Glomerular visceral epithelial cell (primary cell): ENCODE data around the gene GRID2IP.
A peak's percentile ranks its signal among the peaks of the same experiment; 100 is the strongest.

Experiments
- DNase-seq: peaks from one replicate; pipeline ENCODE4 v3.0.0-alpha.2; 2016; ENCODE audit errors: extremely low spot score

The GRID2IP gene

DNA sequence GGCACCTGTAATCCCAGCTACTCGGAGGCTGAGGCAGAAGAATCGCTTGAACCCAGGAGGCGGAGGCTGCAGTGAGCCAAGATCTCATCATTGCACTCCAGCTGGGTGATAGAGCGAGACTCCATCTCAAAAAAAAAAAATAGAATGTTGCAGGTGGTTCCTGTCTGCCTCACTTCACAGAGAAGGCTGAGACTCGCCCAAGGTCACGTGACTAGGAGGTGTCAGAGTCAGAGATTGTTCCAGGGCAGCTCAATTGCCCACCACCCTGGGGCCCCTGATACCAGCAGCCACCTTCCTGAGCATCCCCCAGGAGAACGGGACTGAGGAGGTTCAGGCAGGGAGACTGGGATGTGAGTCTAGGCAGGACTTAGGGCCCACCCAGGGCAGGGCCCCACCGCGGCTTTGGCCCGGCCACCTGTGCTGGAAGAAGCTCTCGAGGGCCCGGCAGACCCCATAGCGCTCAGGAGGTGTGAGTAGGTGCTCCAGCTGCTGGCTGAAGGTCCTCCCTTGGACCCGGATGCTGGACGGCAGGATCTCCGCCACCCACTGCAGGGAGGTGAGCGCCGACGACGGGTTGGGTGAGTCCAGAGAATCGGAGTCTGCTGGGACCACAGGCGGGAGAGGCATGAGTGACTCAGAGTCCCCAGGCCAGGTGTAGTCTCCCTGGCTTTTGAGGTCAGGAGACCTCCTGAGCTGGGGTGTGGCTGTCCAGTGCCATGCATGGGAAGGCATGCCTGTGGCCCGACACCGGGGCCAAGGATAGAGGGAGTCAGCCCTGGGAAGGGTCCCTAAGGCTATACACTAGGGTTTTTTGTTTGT lies 30.9 kb downstream of the GRID2IP start:
- no peak for DNase-seq

DNA sequence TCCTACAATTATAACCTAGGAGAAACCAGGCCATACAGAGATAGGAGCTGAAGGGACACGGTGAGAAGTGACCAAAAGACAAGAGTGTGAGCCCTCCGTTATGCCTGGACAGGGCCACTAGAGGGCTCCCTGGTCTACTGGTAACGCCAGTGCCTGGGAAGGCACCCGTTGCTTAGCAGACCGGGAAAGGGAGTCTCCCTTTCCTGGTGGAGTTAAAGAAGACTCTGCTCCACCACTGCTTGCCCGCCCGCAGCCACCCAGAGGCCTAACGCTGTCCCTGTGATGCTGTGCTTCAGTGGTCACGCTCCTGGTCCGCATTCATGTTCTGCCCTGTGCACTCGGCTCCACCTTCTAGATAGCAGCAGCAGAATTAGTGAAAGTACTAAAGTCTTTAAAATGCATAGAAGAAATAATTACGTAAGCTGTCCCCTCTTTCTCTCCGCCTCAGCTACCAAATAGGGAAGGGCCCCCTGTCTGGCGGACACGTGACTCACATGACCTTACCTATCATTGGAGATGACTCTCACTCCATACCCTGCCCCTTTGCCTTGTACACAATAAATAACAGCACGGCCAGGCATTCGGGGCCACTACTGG lies 34.8 kb downstream of the GRID2IP start:
- peak; percentile 82 for DNase-seq

- no peak for DNase-seq
Observed at GRCh38 chr7:6513541-6513940, 37.7 kb downstream of the GRID2IP start.

DNA sequence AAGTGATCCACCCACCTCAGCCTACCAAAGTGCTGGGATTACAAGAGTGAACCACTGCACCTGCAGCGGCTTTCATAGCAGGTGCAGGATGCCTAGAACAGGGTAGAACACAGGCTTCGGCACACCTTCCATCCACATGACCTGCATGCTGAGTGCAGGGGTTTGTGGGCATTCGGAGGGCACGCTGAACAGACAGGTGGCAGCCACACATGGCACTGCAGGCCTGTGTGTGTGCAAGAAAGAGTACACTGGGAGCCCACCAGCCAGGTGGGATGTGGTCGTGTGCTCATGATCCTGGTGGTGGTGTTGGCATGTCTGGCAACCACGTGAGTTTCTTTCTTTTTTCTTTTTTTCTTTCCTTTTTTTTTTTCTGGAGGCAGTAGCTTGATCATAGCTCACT lies 38.4 kb downstream of the GRID2IP start:
- DNase-seq, result no peak

DNA sequence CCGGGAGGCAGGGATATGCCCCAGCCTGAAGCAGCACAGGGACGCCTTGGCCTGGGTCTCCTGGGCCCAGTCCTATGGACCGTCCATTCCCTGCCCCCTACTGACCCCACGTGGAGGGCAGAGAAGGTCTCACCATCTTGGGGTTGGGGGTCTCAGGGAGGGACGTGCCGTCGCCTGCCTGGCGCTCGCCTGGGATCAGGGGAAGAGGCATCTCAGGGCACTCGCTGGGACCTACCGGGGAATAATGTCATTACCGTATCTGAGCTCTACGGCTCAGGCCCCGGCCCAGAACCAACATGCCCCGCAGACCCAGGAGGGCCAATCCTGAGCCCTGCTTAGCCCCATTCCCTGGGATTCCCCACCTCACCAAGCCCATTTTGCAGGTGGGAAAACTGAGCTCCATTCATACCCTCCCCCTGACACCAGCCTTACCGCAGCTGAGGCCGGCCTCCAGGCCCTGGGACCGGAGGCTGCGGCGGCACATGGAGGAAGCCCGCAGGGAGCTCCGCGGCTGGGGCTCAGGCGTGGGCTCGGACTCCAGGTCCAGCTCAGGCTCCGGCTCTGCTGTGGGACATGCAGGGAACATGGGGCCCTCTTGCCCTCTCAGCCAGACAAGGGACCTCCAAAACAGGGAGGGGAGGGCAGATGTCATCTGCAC lies 40.7 kb downstream of the GRID2IP start:
- DNase-seq, result no peak

GRCh38 chr7:6508950-6509349 lies 42.3 kb downstream of the GRID2IP start:
- DNase-seq, result no peak

DNA sequence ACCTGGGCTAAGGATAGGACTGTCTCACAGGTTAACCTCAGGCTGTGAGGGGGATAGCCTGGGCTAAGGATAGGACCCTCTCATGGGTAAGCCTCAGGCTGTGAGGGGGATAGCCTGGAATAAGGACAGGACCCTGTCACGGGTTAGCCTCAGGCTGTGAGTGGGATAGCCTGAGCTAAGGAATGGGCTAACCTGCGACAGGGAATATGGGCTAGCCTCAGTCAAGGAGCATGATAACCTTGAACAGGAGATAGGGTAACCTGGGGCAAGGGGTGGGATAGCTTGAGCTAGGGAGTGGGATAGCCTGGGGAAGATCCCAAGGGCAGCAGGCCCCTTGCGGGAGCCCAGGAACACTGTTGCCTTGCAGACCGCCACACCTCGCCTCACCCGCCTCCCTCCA lies 42.7 kb downstream of the GRID2IP start:
- DNase-seq, result no peak

- DNase-seq, result no peak
Observed at GRCh38 chr7:6507906-6508305, 43.4 kb downstream of the GRID2IP start.

DNA sequence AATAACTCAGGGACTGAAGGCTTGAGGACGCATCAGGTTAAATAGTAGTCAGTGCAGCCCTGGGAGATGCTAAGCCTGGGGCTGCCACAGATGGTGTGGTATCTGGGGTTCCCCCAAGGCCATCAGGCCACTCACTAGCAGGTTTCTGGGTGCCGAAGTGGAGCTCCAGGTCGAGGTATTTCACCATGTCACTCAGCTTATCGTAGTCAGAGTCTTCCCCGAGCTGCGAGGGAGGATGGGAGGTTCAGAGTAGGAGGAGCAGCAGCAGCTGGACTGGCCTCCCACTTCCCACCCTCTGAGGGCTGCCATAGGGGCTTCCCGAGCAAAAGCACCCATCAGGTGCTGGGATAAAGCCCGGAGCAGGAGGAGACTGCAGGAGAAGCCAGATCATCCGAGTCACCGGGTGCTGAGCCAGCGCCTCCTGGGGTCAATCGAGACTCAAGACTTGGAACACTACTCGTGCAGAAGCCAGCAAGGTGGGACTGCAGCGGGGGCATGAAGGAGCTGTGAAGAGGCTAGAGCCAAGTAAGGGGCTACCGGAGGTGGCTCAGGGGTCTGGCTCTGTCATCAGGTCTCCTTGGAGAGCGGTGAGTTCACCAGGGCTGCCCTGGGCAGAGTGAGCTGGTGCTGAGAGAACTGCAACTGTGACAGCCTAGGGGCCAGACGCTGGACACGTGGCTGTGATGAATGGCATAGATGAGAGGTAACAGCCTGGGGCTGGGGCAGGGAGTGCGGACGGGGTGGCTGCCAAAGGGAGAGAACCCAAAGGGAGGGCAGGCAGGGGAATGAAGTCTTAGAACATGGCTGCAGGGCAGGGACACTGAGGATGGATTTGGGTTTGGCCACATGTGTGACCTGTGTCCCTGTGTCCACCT lies 45.3 kb downstream of the GRID2IP start:
- DNase-seq, result no peak

DNA sequence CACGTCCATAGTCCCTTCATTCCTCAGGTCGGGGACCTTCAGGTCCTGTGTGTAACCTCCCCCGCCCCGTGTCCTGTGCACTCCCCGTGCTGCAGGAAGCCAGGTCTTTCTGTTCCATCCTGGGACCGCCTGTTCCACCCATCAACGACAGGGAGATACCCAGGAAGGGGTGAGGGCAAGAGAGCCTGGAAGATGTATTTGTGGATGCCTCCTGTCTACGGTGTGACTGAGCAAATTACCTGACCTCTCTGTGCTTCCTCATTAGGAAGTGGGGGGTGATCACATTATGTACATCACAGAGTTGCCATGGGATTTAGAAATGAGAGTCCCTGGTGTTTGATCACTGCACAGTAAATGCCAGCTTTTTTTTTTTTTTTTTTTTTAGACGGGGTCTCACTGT lies 46.3 kb downstream of the GRID2IP start:
- no peak for DNase-seq

DNA sequence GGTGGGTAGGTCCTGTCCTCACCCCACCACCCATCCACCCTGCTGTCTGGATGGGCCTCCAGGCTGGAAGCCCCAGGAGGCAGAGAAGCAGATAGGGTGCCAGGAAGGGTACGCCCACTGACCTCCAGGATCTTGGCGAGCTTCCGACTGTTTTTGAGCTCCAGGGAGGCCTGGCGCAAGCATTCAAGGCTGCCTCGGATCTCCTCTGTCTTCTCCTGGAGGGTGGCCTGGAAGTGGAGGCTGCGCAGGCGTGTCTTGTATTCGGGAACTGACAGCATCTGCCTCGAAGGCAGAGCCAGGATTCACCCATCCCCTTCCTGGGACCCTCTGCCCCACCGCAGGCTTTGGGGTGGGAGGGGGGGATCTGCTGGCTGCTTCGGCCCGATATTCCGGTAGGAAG lies 48.4 kb downstream of the GRID2IP start:
- DNase-seq, result no peak

DNA sequence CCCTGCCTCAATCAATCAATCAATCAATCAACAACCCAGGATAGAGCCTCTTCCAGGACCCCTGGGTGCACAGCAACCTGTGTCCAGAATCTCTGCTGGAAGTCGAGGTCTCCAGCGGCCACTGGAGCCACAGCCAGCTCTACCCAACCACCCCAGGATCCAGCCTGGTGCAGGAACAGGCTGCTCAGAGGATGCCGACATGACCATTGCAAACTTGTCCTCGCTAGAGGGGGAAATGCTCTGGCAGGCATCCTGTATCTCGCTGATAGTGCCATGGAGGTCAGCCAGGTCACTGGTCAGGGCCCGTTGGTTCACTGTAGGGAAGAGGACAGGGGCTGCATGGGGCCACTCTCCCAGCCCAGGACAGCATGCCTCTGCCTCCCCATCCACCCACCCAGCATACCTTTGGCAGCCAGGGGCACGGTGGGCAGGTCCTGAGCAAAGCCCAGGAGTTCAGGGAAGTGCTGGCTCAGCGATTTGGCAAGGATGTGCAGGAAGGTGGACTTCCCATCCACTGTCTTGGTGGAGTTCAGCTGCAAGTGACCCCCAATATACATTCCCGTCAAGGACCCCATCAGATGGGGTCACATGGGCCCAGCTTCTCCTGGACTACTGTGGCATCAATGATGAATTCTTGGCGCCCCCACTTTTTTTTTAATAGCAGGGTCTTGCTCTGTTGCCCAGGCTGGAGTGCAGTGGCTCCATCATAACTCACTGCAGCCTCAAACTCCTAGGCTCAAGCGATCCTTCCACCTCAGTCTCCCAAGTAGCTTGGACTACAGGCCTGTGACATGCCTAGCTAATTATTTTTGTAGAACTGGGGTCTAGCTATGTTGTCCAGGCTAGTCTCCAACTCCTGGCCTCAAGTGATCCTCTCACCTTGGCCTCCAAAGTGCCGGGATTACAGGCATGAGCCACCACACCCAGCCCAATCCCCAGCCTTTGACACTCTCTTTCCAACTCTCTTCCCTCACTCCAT lies 49.4 kb downstream of the GRID2IP start:
- DNase-seq, result no peak

DNA sequence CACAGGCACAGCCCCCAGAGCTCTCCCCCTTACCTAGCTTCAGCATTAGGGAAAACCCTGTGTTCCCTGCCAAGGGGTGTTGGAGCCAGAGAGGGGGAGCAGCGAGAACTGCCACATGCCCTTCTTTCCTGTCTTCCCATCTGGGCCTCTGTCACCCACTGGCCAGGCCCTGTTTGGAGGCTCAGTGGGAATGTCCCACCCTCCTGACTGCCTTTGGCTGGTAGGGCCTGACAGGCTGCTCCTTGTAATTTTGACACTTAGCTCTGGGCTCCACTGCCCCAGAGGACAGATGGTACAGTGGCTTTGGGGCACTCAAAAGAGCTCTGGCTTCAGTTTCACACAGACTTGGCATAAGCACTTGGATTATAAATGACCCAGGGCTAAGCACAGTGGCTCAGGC lies 50.6 kb downstream of the GRID2IP start:
- DNase-seq, result no peak

DNA sequence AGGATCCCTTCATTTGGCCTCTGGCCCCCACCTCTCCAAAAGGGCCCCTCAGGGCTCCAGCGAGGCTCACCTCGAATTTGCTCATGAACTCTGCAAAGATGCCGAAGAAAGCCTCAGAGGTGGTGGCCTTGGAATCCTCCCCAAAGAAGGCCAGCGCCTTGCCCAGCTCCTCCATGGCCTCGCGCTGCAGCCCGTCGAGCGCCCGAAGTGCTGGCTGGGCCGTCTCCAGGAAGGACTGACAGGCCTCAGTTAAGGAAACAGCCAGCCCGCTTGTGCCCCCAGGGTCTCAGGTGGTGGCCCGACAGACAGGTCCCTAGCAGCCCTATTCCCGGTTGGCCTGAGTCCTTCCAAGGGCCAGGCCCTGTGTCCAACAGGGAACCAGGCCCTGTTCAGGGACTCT lies 53.3 kb downstream of the GRID2IP start:
- no peak for DNase-seq

DNA sequence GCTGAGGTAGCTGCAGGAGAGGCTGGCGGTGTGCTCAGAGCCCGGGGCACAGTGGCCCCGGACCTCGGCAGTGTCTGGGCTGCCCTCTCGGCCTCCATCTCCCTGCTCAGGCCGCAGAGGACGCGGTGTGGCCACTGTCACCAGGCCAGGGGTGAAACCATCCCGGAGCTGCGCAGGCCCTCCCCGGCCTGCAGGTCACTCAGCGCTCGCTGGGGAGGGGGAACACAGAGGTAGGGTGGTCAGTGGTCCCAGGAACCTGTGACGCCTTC lies 53.7 kb downstream of the GRID2IP start:
- DNase-seq, result no peak

DNA sequence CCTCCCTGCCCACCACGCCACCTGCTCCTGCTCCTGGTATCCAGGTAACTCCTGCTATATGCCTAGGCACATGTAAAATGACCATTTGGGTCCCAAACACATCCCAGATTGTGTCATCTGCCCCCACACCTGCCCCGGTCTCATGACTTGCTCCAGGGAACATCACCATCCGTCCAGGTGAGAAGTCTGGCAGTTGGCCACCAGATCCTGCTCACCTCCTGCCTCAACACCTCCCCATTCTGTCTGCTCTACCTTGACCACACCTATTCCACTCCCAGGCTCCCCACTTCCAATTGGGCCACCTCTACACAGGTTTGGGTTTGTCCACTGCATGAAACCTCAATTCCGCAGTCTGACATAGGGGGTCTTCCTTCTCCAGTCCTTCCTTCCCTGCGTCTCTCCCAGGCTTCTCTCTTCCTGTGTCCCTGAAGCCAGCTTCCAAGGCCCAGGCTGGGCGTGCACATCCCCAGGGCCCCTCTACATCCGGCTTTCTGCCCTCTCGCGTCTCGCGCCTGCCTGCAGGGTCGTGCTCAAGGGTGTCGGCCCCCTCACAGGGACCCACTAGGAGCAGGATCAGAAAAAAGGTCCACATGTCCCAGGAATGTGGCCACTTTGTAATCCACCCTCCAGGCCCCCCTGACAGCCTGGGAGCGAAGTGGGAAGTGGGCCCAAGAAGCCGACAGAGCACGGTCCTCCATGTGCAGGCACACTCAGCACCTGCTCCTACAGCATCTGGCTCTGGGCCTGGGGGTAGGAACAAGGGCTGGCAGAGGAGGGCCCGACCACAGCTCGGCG lies 54.2 kb downstream of the GRID2IP start:
- no peak for DNase-seq

GRCh38 chr7:6495597-6496262 lies 55.5 kb downstream of the GRID2IP start:
- DNase-seq, result no peak

GRCh38 chr7:6494365-6494764 lies 56.9 kb downstream of the GRID2IP start:
- no peak for DNase-seq

DNA sequence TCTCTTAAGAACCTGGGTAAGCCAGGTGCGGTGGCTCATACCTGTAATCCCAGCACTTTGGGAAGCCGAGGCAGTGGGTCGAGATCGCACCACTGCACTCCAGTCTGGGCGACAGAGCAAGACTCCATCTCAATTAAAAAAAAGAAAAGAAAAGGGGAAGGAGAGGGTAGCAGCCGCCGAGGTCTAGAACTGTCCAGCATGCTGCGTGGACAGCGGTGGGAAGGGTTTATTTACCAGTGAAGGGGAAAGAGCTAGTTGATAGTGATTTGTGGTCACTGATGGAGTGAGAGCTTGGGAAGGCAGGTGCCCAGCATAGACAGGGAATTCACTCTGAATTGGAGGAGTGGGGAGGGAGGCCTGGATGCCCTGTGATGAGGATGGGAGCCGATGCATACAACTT lies 60.1 kb downstream of the GRID2IP start:
- DNase-seq, result no peak

- DNase-seq, result no peak
Observed at GRCh38 chr7:6489612-6490011, 61.6 kb downstream of the GRID2IP start.
